Stimulated activated effector memory CD8-positive, alpha-beta T cell treated with anti-CD3 and anti-CD28 coated beads, Interleukin-12 subunit alpha, Interleukin-12 subunit beta, amount 100 ng/mL, for 72 hours (primary cell): ENCODE data around the gene ARL4C.
"Not testable (repeated sequence)": the region's sequence is repeated elsewhere in the genome, so short reads cannot be mapped to it uniquely, and the experiment has no call there.

Source experiments
- ATAC-seq: fragments of 150-1000 bp; cut with Tn5 transposase; 2 replicates; pipeline ENCODE4 v1.10.0; 2021
- DNase-seq, 2 donors: peaks; one replicate each; pipeline ENCODE4 v3.0.0; 2021 to 2022; ENCODE audit warnings: low spot score in 2 of 2
- H3K27ac Mint-ChIP-seq: one replicate; pipeline ENCODE4 v1.8.0; 2022; ENCODE audit warnings: mild to moderate bottlenecking, mixed read lengths
- H3K36me3 Mint-ChIP-seq: one replicate; pipeline ENCODE4 v1.8.0; 2022; ENCODE audit warnings: mild to moderate bottlenecking, mixed read lengths
- H3K4me1 Mint-ChIP-seq: one replicate; pipeline ENCODE4 v1.8.0; 2022; ENCODE audit warnings: mixed read lengths
- H3K4me3 Mint-ChIP-seq: one replicate; pipeline ENCODE4 v1.8.0; 2022; ENCODE audit warnings: mild to moderate bottlenecking, mixed read lengths
- H3K9me3 Mint-ChIP-seq: one replicate; pipeline ENCODE4 v1.8.0; 2022; ENCODE audit warnings: mixed read lengths

Gene ARL4C

DNA sequence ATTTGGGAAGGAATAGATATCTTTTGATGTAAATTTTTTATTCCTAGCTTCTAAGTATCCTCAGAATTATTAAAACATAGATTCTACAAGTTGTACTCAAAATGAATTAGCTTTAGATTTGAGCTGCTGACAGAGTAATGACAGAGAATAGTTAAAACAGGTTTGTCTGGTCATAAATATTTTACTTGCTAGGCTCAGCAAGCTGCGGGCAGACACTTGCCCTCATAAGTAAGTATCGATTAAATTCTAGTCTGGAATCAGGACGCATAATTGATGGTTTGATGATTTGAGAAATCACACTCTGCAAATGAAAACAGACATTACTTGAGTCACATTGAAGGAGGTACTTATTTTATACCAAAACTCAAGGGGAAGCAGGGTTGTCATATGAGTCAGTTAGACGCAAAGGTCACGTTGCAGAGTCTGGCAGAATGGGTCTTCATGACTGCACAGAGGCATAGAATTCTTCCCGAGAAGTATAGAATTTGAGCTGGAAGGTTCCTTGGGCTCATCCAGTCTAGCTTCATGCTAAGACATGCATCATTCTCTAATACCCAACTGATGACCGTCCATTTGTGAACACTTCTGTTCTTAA, 27.5 kb downstream of the ARL4C start:
- H3K4me1 Mint-ChIP-seq: peaks cover 64% of the 10 kb centered on the region
- DNase-seq (no peak), ATAC-seq (peak; percentile 93)
- peaks cover 3% of the 10 kb centered on the region for H3K9me3 Mint-ChIP-seq
- H3K27ac Mint-ChIP-seq: no peak overlapping the region
- H3K36me3 Mint-ChIP-seq: no peaks in the 10 kb centered on the region
- no peak overlapping the region for H3K4me3 Mint-ChIP-seq

DNA sequence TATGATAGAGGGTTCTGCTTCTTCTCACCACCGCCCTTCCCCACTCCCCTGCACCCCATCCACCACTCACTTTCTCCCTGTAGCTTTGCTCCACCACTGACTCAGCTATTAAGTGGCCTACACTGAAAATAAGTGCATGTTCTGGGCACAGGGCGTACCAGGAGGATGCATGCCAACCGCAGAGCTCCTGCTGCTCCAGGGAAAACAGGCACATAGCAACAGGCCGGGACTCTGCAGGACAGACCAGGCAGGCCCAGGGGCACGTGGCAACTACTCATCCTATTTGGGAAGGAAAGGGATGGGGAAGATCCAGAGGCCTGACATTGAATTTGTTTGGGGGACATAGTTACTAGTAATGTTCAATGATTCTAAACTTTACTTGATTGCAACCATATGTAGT, 28.4 kb downstream of the ARL4C start:
- no peak for DNase-seq
- no peaks in the 10 kb centered on the region for H3K36me3 Mint-ChIP-seq
- no peak for ATAC-seq
- no peak overlapping the region for H3K27ac Mint-ChIP-seq
- H3K4me3 Mint-ChIP-seq: no peak overlapping the region
- H3K9me3 Mint-ChIP-seq: peaks cover 3% of the 10 kb centered on the region
- peaks cover 64% of the 10 kb centered on the region for H3K4me1 Mint-ChIP-seq

DNA sequence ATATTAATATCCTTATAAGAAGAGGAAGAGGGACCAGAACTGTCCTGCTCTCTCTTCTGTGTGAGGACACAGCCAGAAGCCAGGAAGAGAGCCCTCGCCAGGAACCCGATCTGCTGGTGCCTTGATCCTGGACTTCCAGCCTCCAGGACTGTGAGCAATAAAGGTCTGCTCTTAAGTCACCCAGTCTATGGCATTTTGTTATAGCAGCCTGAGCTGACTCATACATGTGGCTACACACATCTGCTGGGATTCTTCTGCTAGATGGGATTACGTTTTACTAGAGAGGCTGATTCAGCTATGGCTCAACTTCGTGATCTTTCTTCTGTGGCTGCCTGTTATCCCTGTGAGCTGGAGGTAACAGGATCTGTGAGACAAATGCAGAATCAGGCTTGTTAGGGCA, 29.6 kb downstream of the ARL4C start:
- peak overlapping the region; percentile 45 for H3K27ac Mint-ChIP-seq
- no peak for ATAC-seq
- H3K36me3 Mint-ChIP-seq: no peaks in the 10 kb centered on the region
- peaks cover 71% of the 10 kb centered on the region for H3K4me1 Mint-ChIP-seq
- DNase-seq: no peak
- H3K4me3 Mint-ChIP-seq: no peak overlapping the region
- peaks cover 2% of the 10 kb centered on the region for H3K9me3 Mint-ChIP-seq

DNA sequence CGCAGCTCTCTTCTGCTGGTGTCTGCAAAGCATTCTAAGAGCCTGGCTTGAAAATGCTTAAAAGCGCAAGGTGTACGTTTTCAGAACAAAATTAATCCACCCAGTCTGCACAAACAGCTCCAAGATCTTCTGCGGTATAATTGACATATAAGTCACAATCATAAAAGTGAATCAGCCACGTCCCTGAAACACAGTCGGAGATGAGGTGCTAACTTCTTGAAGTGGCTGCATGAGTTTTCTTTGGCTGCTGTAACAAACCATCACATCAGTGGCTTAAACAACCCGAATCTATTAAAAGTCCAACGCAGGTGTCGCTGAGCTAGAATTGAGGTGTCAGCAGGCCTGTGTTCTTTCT, 32.6 kb downstream of the ARL4C start:
- no peaks in the 10 kb centered on the region for H3K9me3 Mint-ChIP-seq
- peaks cover 79% of the 10 kb centered on the region for H3K4me1 Mint-ChIP-seq
- ATAC-seq (peak; percentile 81), DNase-seq (no peak)
- H3K27ac Mint-ChIP-seq: peak overlapping the region; percentile 82
- peak overlapping the region; percentile 65 for H3K4me3 Mint-ChIP-seq
- no peaks in the 10 kb centered on the region for H3K36me3 Mint-ChIP-seq

DNA sequence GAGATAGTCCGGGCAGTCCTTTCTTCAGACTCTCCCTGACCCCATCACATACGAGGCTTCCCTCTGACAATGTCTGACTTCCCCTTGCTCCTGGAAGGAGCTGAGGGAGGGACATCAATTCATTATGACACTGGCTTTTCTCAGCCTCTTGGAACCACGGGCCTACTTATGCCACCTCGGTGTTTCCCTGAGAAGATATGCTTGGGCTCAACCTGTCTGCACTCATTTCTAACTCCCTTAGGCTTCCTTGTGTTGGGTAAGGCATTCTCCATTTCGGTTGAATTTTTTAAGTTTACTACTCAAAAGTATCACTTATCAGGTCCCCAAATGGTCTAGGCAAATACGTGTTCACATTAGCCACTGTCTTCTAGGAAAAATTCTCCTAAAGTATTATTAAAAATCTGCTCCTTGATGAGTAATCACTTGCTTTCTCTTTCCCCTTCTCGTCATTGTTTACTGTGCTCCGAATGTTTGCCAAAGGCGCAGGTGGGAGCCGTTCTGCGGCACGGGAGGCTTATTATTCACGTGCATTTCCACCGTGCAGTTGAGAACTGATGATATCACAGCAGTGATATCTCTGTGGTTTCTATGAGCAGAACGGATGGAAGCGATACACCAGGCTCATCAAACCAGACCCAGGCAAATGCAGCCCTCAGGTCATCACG, 33.1 kb downstream of the ARL4C start:
- DNase-seq: peak; percentile 30 to 65
- Mint-ChIP-seq H3K27ac (peak overlapping the region; percentile 82), H3K4me1 (peaks cover 79% of the 10 kb centered on the region), H3K36me3 (no peaks in the 10 kb centered on the region), H3K9me3 (no peaks in the 10 kb centered on the region), H3K4me3 (peak overlapping the region; percentile 65)
- ATAC-seq: peak; percentile 87

DNA sequence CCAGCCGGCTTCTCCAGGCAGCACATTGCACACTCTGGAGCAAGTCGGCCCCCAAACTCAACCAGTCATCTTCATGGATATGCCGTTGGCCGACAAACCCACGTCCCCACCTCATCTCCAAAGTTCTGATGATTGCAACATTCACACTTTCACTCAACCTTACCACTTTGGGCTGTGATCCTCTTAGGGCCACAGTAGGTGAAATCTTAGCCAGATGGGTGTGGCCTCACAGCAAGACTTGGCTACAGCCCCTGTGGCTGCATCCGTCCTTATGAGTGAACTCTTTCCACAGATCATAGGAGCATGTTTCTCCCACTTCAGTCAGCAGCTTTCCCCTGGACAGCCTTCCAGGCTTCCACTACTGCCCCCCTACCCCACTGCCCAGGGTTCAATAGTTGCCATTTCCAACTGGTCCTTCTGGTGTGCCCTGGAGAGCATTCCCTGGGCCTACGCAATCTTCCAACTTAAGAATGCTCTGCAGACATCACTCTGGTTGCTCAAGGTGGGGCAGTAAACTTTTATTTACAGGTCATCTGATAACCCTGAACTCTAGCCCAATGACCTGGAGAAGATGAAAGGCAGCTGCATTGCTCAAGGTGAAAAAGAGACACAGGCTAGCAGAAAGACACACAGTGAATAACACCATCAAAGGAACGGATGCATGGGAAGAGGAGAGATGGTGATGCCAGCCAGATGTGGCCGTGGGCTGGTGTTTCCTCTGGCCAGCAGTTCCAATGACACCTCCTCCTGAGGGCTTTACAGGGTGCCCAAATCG, 34.5 kb downstream of the ARL4C start:
- ATAC-seq: peak; percentile 56
- DNase-seq: no peak
- H3K4me1 Mint-ChIP-seq: peaks cover 80% of the 10 kb centered on the region

DNA sequence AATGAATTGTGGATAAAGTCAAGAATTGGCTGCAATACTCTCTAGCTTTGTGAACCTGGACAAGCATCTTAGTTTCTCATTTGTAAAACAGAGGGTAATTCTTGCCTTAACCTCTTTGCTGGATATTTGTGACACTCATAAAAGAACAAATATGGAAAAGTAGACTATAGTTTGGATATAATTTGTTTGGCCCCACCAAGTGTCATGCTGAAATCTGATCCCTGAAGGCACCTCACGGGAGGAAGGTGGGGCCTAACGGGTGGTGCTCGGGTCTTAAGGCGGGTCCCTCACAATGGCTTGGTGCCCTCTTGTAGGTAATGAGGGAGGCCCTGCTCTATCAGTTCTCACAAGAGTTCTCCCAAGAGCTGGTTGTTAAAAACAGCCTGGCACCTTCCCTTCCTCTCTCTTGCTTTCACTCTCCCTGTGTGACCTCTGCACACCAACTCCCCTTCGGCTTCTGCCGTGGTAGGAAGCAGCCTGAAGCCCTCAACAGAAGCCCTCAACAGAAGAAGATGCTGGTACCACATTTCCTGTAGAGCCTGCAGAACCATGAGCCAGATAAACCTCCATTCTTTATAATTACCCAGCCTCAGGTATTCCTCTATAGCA, 37.4 kb downstream of the ARL4C start:
- Mint-ChIP-seq H3K27ac (peak overlapping the region; percentile 88), H3K4me1 (peaks cover 83% of the 10 kb centered on the region), H3K9me3 (peaks cover 3% of the 10 kb centered on the region), H3K36me3 (no peaks in the 10 kb centered on the region), H3K4me3 (peak overlapping the region; percentile 60)
- no peak for ATAC-seq
- no peak for DNase-seq

More for the DNA sequence above, 34.5 kb downstream of the ARL4C start:
- peaks cover 2% of the 10 kb centered on the region for H3K9me3 Mint-ChIP-seq
- peak overlapping the region; percentile 5 for H3K4me3 Mint-ChIP-seq
- peak overlapping the region; percentile 23 for H3K27ac Mint-ChIP-seq
- no peaks in the 10 kb centered on the region for H3K36me3 Mint-ChIP-seq

DNA sequence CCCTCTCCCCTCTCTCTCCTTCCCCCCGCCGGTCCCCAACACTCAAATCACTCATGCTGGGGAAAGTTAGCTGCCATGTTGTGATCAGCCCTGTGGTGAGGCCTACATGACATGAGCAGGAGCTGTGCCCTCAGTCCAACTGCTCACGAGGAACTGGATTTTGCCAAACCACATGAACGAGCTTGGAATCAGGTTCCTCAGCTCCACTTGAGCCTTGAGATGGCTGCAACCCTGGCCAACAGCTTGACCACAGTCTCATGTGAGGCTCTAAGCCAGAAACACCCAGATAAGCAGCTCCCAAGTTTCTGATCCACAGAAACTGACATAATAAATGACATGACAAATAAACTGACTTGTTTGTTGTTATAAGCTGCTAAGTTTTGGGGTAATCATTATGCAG, 38.4 kb downstream of the ARL4C start:
- no peaks in the 10 kb centered on the region for H3K36me3 Mint-ChIP-seq
- H3K9me3 Mint-ChIP-seq: peaks cover 3% of the 10 kb centered on the region
- H3K27ac Mint-ChIP-seq: peak overlapping the region; percentile 88
- H3K4me1 Mint-ChIP-seq: peaks cover 77% of the 10 kb centered on the region
- DNase-seq (no peak), ATAC-seq (no peak)
- no peak overlapping the region for H3K4me3 Mint-ChIP-seq

DNA sequence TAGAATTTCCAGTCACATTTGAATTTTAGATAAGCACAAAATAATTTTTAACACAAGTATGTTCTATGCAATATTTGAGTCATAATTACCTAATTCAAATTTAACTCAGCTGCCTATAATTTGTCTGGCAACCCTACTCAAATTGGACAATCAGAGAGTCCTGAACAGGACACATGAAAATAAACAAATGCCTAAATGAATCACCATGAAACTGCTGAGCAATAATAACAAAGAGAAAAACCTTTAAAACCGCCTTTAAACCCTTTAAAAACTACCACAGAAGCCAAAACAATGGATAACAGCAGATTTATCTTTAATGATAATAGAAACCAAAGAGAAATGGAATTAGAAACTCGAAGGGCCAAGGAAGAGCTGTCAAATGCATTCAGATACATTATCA, 39.5 kb downstream of the ARL4C start:
- Mint-ChIP-seq H3K36me3 (peaks cover 6% of the 10 kb centered on the region), H3K4me1 (peaks cover 77% of the 10 kb centered on the region), H3K27ac (no peak overlapping the region), H3K9me3 (peaks cover 3% of the 10 kb centered on the region), H3K4me3 (no peak overlapping the region)
- ATAC-seq (no peak), DNase-seq (no peak)

DNA sequence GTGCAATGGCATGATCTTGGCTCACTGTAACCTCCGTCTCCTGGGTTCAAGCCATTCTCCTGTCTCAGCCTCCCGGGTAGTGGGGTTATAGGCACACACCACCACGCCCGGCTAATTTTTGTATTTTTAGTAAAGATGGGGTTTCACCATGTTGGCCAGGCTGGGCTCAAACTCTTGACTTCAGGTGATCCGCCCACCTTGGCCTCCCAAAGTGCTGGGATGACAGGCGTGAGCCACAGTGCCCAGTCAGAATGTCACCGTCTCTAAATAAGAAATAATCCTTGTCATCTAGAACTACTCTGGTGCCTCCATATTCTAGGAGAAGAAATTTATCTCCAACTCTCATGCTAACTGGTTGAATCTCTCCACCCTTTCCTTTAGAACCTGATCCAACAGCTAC, 41.6 kb downstream of the ARL4C start:
- H3K27ac Mint-ChIP-seq: peak overlapping the region; percentile 83
- ATAC-seq, DNase-seq, H3K36me3 Mint-ChIP-seq, H3K9me3 Mint-ChIP-seq: not testable (repeated sequence)
- peak overlapping the region; percentile 55 for H3K4me3 Mint-ChIP-seq
- peaks cover 72% of the 10 kb centered on the region for H3K4me1 Mint-ChIP-seq

DNA sequence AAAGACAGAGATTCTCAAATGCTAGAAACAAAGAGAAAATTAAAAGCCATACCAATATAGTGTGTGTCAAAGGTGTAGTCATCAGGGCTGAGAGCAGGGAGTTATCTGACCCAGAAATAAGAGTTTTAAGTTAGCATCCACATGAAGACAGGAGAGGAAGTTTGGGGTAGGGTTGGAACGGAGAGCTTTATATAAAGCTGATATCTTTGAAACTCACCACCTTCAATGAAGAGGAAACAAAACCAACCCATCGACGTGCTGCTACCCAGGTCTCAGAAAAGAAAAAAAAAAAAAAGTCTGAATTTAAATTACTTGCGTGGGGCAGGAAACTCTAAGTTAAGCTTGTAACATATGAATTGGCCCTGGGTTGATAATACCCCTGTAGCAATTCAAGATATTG, 42.4 kb downstream of the ARL4C start:
- ATAC-seq (peak; percentile 78), DNase-seq (no peak)
- H3K9me3 Mint-ChIP-seq: peaks cover 3% of the 10 kb centered on the region
- peaks cover 6% of the 10 kb centered on the region for H3K36me3 Mint-ChIP-seq
- H3K27ac Mint-ChIP-seq: peak overlapping the region; percentile 83
- peaks cover 70% of the 10 kb centered on the region for H3K4me1 Mint-ChIP-seq
- peak overlapping the region; percentile 55 for H3K4me3 Mint-ChIP-seq

DNA sequence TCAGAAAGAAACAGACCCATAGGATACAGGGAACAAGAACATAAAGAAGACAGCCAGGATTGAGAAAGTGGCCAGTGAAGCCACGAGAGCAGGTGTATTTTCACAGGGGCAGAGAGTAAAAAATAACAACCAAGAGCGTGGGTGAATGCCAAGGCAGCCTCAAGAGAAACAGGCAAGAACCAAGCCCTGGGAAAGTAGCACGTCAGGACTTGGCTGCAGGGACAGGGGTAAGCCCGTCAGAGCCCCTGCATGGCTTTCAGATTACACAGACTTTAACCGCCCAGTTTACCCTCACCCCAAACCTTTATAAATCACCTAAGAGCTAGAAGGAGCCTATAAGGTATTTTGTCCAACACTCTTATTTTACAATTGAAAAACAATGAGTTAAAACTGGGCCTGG, 43.7 kb downstream of the ARL4C start:
- Mint-ChIP-seq H3K4me3 (peak overlapping the region; percentile 55), H3K27ac (peak overlapping the region; percentile 83), H3K4me1 (peaks cover 58% of the 10 kb centered on the region), H3K36me3 (peaks cover 6% of the 10 kb centered on the region), H3K9me3 (peaks cover 3% of the 10 kb centered on the region)
- DNase-seq: no peak
- ATAC-seq: peak; percentile 44

DNA sequence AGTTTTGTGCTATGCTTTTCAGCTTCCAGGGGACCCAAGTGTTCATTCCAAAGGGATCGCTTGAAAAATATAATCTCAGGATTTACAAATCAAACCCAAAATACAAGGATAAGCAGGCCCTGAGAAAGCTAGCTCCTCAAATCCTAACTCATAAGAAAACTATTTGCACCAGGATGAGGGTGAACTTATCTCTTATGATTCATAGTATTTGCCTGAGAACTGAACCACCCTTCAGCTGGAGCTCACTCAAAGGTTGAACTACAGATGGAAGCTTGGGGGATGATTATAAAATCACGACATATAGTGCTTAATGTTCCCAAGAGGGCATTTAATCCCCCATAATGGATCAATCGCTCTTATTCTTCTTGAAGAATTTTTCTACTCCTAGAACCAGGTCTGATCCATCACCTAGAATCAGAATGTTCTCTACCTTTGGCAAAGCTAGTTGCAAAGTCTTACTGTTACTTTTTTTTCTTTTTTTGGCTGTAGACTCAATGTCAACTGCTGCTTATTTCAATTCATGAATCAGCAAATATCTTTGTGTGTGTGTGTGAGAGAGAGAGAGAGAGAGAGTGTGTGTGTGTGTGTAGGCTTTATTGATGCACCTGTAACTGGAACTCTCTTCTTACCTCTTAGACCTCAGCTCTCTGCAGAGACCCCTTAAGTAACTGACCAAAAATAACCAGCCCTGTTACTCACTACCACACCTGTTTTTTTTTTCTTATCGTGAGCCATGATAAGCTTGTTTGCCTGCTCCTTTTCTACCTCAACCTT, 44.8 kb downstream of the ARL4C start:
- Mint-ChIP-seq H3K4me1 (peaks cover 56% of the 10 kb centered on the region), H3K27ac (peak overlapping the region; percentile 83), H3K9me3 (no peaks in the 10 kb centered on the region), H3K36me3 (peaks cover 6% of the 10 kb centered on the region), H3K4me3 (peak overlapping the region; percentile 55)
- peak; percentile 21 for ATAC-seq
- DNase-seq: no peak

DNA sequence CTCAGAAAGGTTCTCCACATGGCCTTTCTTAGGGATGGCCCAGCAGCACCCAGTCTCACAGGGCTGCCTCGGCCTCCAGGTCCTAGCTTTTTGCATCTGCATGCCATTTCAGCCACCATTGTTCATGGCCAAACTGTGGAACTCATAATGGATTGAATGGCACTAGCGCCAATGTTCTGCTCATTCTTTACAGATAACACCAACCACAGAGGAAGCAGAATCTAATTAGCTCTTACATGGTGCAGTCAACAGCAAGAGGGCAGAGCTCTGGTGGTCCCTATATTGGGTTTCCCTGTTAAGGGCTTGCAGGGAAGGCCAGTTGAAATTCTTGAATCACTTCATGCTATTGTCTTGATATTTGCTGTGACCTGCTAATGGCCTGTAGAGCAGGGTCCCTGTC, 45.6 kb downstream of the ARL4C start:
- H3K9me3 Mint-ChIP-seq: no peaks in the 10 kb centered on the region
- no peak for DNase-seq
- H3K36me3 Mint-ChIP-seq: peaks cover 10% of the 10 kb centered on the region
- H3K27ac Mint-ChIP-seq: no peak overlapping the region
- H3K4me3 Mint-ChIP-seq: no peak overlapping the region
- ATAC-seq: no peak
- peaks cover 59% of the 10 kb centered on the region for H3K4me1 Mint-ChIP-seq
